HFFc6 (cell line): ENCODE data around the gene ZNF618. TPM values are rescaled to one million over a fixed set of nuclear protein-coding genes. Genes with fewer than 3 reads are reported as not detected.

ENCODE experiments used
- DNase-seq: peaks from one replicate; pipeline ENCODE4 v3.0.0-alpha.2; 2018
- H3K27ac Mint-ChIP-seq: 2 replicates; pipeline ENCODE4 v1.8.0; 2020; ENCODE audit warnings: mild to moderate bottlenecking, mixed read lengths
- H3K27me3 Mint-ChIP-seq: 2 replicates; pipeline ENCODE4 v1.8.0; 2021; ENCODE audit warnings: mild to moderate bottlenecking, moderate library complexity, mixed read lengths; ENCODE audit not compliant: insufficient read depth
- H3K36me3 Mint-ChIP-seq: 2 replicates; pipeline ENCODE4 v1.8.0; 2021; ENCODE audit warnings: low read depth, mixed read lengths
- H3K4me1 Mint-ChIP-seq: 2 replicates; pipeline ENCODE4 v1.8.0; 2020; ENCODE audit warnings: low read depth, mixed read lengths
- H3K4me3 Mint-ChIP-seq: 2 replicates; pipeline ENCODE4 v1.8.0; 2020; ENCODE audit warnings: mild to moderate bottlenecking, moderate library complexity, mixed read lengths
- H3K9me3 Mint-ChIP-seq: 2 replicates; pipeline ENCODE4 v1.8.0; 2020; ENCODE audit warnings: mild to moderate bottlenecking, mixed read lengths
- CTCF ChIP-seq: fragments of 200-600 bp; sonication (generic); IDR thresholded peaks from 2 replicates; pipeline ENCODE4 v1.5.0; 2021; ENCODE audit warnings: antibody characterized with exemption, mild to moderate bottlenecking
- total RNA-seq, 6 experiments: library from RNA; stranded (reverse); fragmentation: NEBNext Ultra II Directional; extraction: Animal tissue kit (Norgen Biotek cat#: 25700); gene quantifications; 2 replicates in 1 of 6; 3 replicates in 5 of 6; pipeline ENCODE4 v1.2.3, GENCODE V29; 2021

ZNF618 gene
- total RNA-seq, 6 experiments from 2014 or later: 9.4 to 13.6 (median 11.5) TPM

GRCh38 chr9:114098936-114099668 is 223.0 kb downstream of the ZNF618 start, which contains the start of gene KIF12:
KIF12 (minus strand) TSS chr9:114099292; CDS start chr9:114099276, 16 bp downstream.
- TF ChIP-seq CTCF: no peak
- Mint-ChIP-seq H3K36me3 (peaks cover 11% of the 10 kb centered on the region), H3K27ac (no peak within 1 kb of the TSS), H3K9me3 (peaks cover 18% of the 10 kb centered on the region), H3K27me3 (peaks cover 27% of the 10 kb centered on the region), H3K4me3 (no peak within 1 kb of the TSS), H3K4me1 (no peaks in the 10 kb centered on the region)
- DNase-seq: no peak

GRCh38 chr9:114099669-114100270 is 223.7 kb downstream of the ZNF618 start:
- Mint-ChIP-seq H3K4me3 (no peak overlapping the region), H3K36me3 (peaks cover 11% of the 10 kb centered on the region), H3K27ac (no peak overlapping the region), H3K9me3 (peaks cover 18% of the 10 kb centered on the region), H3K27me3 (peaks cover 25% of the 10 kb centered on the region), H3K4me1 (no peaks in the 10 kb centered on the region)
- TF ChIP-seq CTCF: no peak
- DNase-seq: no peak

GRCh38 chr9:114100536-114100935 is 224.4 kb downstream of the ZNF618 start:
- peaks cover 18% of the 10 kb centered on the region for H3K9me3 Mint-ChIP-seq
- H3K27me3 Mint-ChIP-seq: peaks cover 25% of the 10 kb centered on the region
- H3K27ac Mint-ChIP-seq: no peak overlapping the region
- H3K4me3 Mint-ChIP-seq: no peak overlapping the region
- no peaks in the 10 kb centered on the region for H3K4me1 Mint-ChIP-seq
- no peak for TF ChIP-seq CTCF
- H3K36me3 Mint-ChIP-seq: peaks cover 11% of the 10 kb centered on the region
- DNase-seq: no peak

GRCh38 chr9:114102484-114102883 is 226.4 kb downstream of the ZNF618 start:
- Mint-ChIP-seq H3K36me3 (peaks cover 11% of the 10 kb centered on the region), H3K9me3 (peaks cover 18% of the 10 kb centered on the region), H3K27ac (no peak overlapping the region), H3K4me3 (no peak overlapping the region), H3K27me3 (peaks cover 19% of the 10 kb centered on the region), H3K4me1 (no peaks in the 10 kb centered on the region)
- TF ChIP-seq CTCF: no peak
- DNase-seq: no peak

GRCh38 chr9:114105236-114105635 is 229.1 kb downstream of the ZNF618 start:
- no peak for TF ChIP-seq CTCF
- H3K4me1 Mint-ChIP-seq: peaks cover 10% of the 10 kb centered on the region
- no peak for DNase-seq
- peaks cover 18% of the 10 kb centered on the region for H3K9me3 Mint-ChIP-seq
- no peak overlapping the region for H3K4me3 Mint-ChIP-seq
- no peak overlapping the region for H3K27ac Mint-ChIP-seq
- peaks cover 7% of the 10 kb centered on the region; the same call in 1 of the 2 replicates for H3K27me3 Mint-ChIP-seq
- peaks cover 11% of the 10 kb centered on the region for H3K36me3 Mint-ChIP-seq

Other genes starting within 250 kb of the ZNF618 start
- not detected for gene AMBP, start 202.0 kb downstream of the ZNF618 start, total RNA-seq
- not detected for gene KIF12, start 223.0 kb downstream of the ZNF618 start, total RNA-seq